ENCODE measurements around the gene CYB5B.

- TF ChIP-seq, protein P1, sequence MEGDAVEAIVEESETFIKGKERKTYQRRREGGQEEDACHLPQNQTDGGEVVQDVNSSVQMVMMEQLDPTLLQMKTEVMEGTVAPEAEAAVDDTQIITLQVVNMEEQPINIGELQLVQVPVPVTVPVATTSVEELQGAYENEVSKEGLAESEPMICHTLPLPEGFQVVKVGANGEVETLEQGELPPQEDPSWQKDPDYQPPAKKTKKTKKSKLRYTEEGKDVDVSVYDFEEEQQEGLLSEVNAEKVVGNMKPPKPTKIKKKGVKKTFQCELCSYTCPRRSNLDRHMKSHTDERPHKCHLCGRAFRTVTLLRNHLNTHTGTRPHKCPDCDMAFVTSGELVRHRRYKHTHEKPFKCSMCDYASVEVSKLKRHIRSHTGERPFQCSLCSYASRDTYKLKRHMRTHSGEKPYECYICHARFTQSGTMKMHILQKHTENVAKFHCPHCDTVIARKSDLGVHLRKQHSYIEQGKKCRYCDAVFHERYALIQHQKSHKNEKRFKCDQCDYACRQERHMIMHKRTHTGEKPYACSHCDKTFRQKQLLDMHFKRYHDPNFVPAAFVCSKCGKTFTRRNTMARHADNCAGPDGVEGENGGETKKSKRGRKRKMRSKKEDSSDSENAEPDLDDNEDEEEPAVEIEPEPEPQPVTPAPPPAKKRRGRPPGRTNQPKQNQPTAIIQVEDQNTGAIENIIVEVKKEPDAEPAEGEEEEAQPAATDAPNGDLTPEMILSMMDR (IDR thresholded peaks at IDR 0.05; ENCODE audit: poor library complexity), result no peak
- no peak for TF ChIP-seq EZH2 (IDR thresholded peaks at IDR 0.05; ENCODE audit: borderline replicate concordance)
These were observed 18.7 kb upstream of the CYB5B start for GRCh38 chr16:69405757-69406156.
